Keratinocyte (primary cell): Measurements from ENCODE around the gene CASP14.

Source experiments
- EZH2 ChIP-seq: IDR thresholded peaks from one replicate; pipeline ENCODE4 v1.6.1; 2012; ENCODE audit warnings: inconsistent platforms, mild to moderate bottlenecking, low read length, moderate library complexity
- TF ChIP-seq, protein P1 (sequence below), 3 experiments: IDR thresholded peaks in 1 of 3; conservative IDR thresholded peaks in 1 of 3; optimal IDR thresholded peaks in 1 of 3; 2 replicates in 2 of 3; 3 replicates in 1 of 3; pipeline versions ENCODE3 to v1.5.1; 2011; ENCODE audit warnings: low read length in 3 of 3, mild to moderate bottlenecking in 3 of 3, moderate library complexity in 2 of 3, control low read depth in 1 of 3, inconsistent platforms in 1 of 3; ENCODE audit not compliant: insufficient read depth in 2 of 3; ENCODE audit errors: extremely low read depth in 1 of 3

DNA sequence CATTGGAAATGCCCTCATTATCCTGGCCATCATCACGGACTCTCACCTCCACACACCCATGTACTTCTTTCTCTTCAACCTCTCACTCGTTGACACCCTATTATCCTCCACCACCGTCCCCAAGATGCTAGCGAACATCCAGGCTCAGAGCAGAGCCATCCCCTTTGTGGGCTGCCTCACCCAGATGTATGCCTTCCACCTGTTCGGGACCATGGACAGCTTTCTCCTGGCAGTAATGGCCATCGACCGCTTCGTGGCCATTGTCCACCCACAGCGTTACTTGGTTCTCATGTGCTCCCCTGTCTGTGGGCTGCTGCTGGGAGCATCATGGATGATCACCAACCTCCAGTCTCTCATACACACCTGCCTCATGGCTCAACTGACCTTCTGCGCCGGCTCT is 37.9 kb downstream of the CASP14 start:
- TF ChIP-seq, protein P1, sequence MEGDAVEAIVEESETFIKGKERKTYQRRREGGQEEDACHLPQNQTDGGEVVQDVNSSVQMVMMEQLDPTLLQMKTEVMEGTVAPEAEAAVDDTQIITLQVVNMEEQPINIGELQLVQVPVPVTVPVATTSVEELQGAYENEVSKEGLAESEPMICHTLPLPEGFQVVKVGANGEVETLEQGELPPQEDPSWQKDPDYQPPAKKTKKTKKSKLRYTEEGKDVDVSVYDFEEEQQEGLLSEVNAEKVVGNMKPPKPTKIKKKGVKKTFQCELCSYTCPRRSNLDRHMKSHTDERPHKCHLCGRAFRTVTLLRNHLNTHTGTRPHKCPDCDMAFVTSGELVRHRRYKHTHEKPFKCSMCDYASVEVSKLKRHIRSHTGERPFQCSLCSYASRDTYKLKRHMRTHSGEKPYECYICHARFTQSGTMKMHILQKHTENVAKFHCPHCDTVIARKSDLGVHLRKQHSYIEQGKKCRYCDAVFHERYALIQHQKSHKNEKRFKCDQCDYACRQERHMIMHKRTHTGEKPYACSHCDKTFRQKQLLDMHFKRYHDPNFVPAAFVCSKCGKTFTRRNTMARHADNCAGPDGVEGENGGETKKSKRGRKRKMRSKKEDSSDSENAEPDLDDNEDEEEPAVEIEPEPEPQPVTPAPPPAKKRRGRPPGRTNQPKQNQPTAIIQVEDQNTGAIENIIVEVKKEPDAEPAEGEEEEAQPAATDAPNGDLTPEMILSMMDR (optimal IDR thresholded peaks at IDR 0.05 in 1 of 3, IDR thresholded peaks at IDR 0.05 in 1 of 3, conservative IDR thresholded peaks at IDR 0.05 in 1 of 3; ENCODE audit: extremely low read depth in 1 of 3, insufficient read depth in 2 of 3, low read length in 3 of 3) = no peak
- no peak for TF ChIP-seq EZH2
